ENCODE results near the gene CACNB3. TPM values are rescaled to one million over a fixed set of nuclear protein-coding genes. Genes with fewer than 3 reads are reported as not detected.

The CACNB3 gene
- total RNA-seq, 1 donor from 2014 or later: 40.5 TPM

- Mint-ChIP-seq H3K9me3 (ENCODE audit: unreplicated experiment) (no peaks in the 10 kb centered on the region), H3K4me3 (ENCODE audit: unreplicated experiment) (no peak overlapping the region), H3K27me3 (ENCODE audit: low read depth, unreplicated experiment) (peaks cover 4% of the 10 kb centered on the region), H3K36me3 (ENCODE audit: low read depth, unreplicated experiment) (no peaks in the 10 kb centered on the region), H3K4me1 (ENCODE audit: low read depth, unreplicated experiment) (peaks cover 11% of the 10 kb centered on the region), H3K27ac (ENCODE audit: unreplicated experiment) (no peak overlapping the region)
- H3K4me2 ChIP-seq (ENCODE audit: low read length): no peak overlapping the region
- H3K4me1 ChIP-seq (ENCODE audit: insufficient read depth, low read length): no peaks in the 10 kb centered on the region
- H3K9me3 ChIP-seq (ENCODE audit: insufficient read depth, low read depth, low read length): no peaks in the 10 kb centered on the region
- no peaks in the 10 kb centered on the region for H3K27me3 ChIP-seq (ENCODE audit: insufficient read depth, low read length)
- DNase-seq (ENCODE audit: low read depth): no peak
- H3K36me3 ChIP-seq (ENCODE audit: insufficient read depth, low read length): no peaks in the 10 kb centered on the region
- no peak overlapping the region for H3K9ac ChIP-seq (ENCODE audit: low read length)
- H3K4me3 ChIP-seq (ENCODE audit: insufficient read depth, low read depth, low read length): no peak overlapping the region
- no peak for FAIRE-seq
- H4K20me1 ChIP-seq (ENCODE audit: insufficient read depth, low read length): no peaks in the 10 kb centered on the region
- H2AFZ ChIP-seq (ENCODE audit: low read depth, low read length): no peak overlapping the region
- no peaks in the 10 kb centered on the region for H3K79me2 ChIP-seq (ENCODE audit: insufficient read depth, low read length)
- no peak overlapping the region for H3K27ac ChIP-seq (ENCODE audit: low read depth, low read length)
- TF ChIP-seq CTCF (IDR thresholded peaks at IDR 0.05; ENCODE audit: insufficient read depth, low read depth, low read length) (no peak), EZH2 (IDR thresholded peaks at IDR 0.05; ENCODE audit: insufficient read depth, low read length) (no peak)
Observed at GRCh38 chr12:48800457-48800856, 17.8 kb upstream of the CACNB3 start.

- H3K27me3 Mint-ChIP-seq (ENCODE audit: low read depth, unreplicated experiment): peaks cover 4% of the 10 kb centered on the region
- Histone ChIP-seq H3K4me1 (ENCODE audit: insufficient read depth, low read length) (no peaks in the 10 kb centered on the region), H3K27ac (ENCODE audit: low read depth, low read length) (no peak overlapping the region), H3K9me3 (ENCODE audit: insufficient read depth, low read depth, low read length) (no peaks in the 10 kb centered on the region), H3K9ac (ENCODE audit: low read length) (no peak overlapping the region), H3K4me2 (ENCODE audit: low read length) (no peak overlapping the region), H3K79me2 (ENCODE audit: insufficient read depth, low read length) (no peaks in the 10 kb centered on the region), H3K36me3 (ENCODE audit: insufficient read depth, low read length) (no peaks in the 10 kb centered on the region), H2AFZ (ENCODE audit: low read depth, low read length) (no peak overlapping the region), H3K27me3 (ENCODE audit: insufficient read depth, low read length) (no peaks in the 10 kb centered on the region), H3K4me3 (ENCODE audit: insufficient read depth, low read depth, low read length) (no peak overlapping the region), H4K20me1 (ENCODE audit: insufficient read depth, low read length) (no peaks in the 10 kb centered on the region)
- peaks cover 6% of the 10 kb centered on the region for H3K4me1 Mint-ChIP-seq (ENCODE audit: low read depth, unreplicated experiment)
- no peak overlapping the region for H3K27ac Mint-ChIP-seq (ENCODE audit: unreplicated experiment)
- TF ChIP-seq CTCF (IDR thresholded peaks at IDR 0.05; ENCODE audit: insufficient read depth, low read depth, low read length): no peak
- no peak for TF ChIP-seq EZH2 (IDR thresholded peaks at IDR 0.05; ENCODE audit: insufficient read depth, low read length)
- H3K36me3 Mint-ChIP-seq (ENCODE audit: low read depth, unreplicated experiment): no peaks in the 10 kb centered on the region
- no peaks in the 10 kb centered on the region for H3K9me3 Mint-ChIP-seq (ENCODE audit: unreplicated experiment)
- DNase-seq (ENCODE audit: low read depth) (no peak), FAIRE-seq (no peak)
- H3K4me3 Mint-ChIP-seq (ENCODE audit: unreplicated experiment): no peak overlapping the region
Observed at GRCh38 chr12:48800971-48801370, 17.3 kb upstream of the CACNB3 start.

GRCh38 chr12:48803675-48804074, 14.6 kb upstream of the CACNB3 start:
- H3K27me3 Mint-ChIP-seq (ENCODE audit: low read depth, unreplicated experiment): peaks cover 4% of the 10 kb centered on the region

More at GRCh38 chr12:48803675-48804074, 14.6 kb upstream of the CACNB3 start:
- FAIRE-seq: no peak
- TF ChIP-seq EZH2 (IDR thresholded peaks at IDR 0.05; ENCODE audit: insufficient read depth, low read length) (no peak), CTCF (IDR thresholded peaks at IDR 0.05; ENCODE audit: insufficient read depth, low read depth, low read length) (no peak)
- no peaks in the 10 kb centered on the region for H3K36me3 Mint-ChIP-seq (ENCODE audit: low read depth, unreplicated experiment)
- Histone ChIP-seq H3K79me2 (ENCODE audit: insufficient read depth, low read length) (no peaks in the 10 kb centered on the region), H3K36me3 (ENCODE audit: insufficient read depth, low read length) (no peaks in the 10 kb centered on the region), H3K27me3 (ENCODE audit: insufficient read depth, low read length) (no peaks in the 10 kb centered on the region), H3K4me3 (ENCODE audit: insufficient read depth, low read depth, low read length) (no peak overlapping the region), H3K4me1 (ENCODE audit: insufficient read depth, low read length) (no peaks in the 10 kb centered on the region), H3K4me2 (ENCODE audit: low read length) (no peak overlapping the region), H3K27ac (ENCODE audit: low read depth, low read length) (no peak overlapping the region), H3K9me3 (ENCODE audit: insufficient read depth, low read depth, low read length) (no peaks in the 10 kb centered on the region), H2AFZ (ENCODE audit: low read depth, low read length) (no peak overlapping the region), H4K20me1 (ENCODE audit: insufficient read depth, low read length) (no peaks in the 10 kb centered on the region), H3K9ac (ENCODE audit: low read length) (no peak overlapping the region)
- H3K4me1 Mint-ChIP-seq (ENCODE audit: low read depth, unreplicated experiment): no peaks in the 10 kb centered on the region
- no peak overlapping the region for H3K4me3 Mint-ChIP-seq (ENCODE audit: unreplicated experiment)
- no peak for DNase-seq (ENCODE audit: low read depth)
- no peak overlapping the region for H3K27ac Mint-ChIP-seq (ENCODE audit: unreplicated experiment)
- no peaks in the 10 kb centered on the region for H3K9me3 Mint-ChIP-seq (ENCODE audit: unreplicated experiment)

All from astrocyte (in vitro differentiated cells and primary cell).